Tibial artery (tissue), 4 donors: ENCODE data around the gene UBE2L5.
A peak's percentile ranks its signal among the peaks of the same experiment; 100 is the strongest.

Source experiments
- DNase-seq, 2 donors: peaks; one replicate each; pipeline ENCODE4 v3.0.0-alpha.2; 2019
- H3K27ac ChIP-seq, 2 donors: fragments of 200-600 bp; sonication (generic) in 1 of 2; 1 replicate in 1 of 2; 2 replicates in 1 of 2; pipeline ENCODE4 v1.5.1; 2018 to 2019; ENCODE audit warnings: mild to moderate bottlenecking in 1 of 2
- H3K27me3 ChIP-seq, 2 donors: fragments of 200-600 bp; sonication (generic) in 1 of 2; one replicate each; pipeline versions ENCODE4 v1.5.1 to v1.6.0; 2016 to 2019
- H3K36me3 ChIP-seq, 3 donors: fragments of 200-600 bp; sonication (generic) in 2 of 3; one replicate each; pipeline ENCODE4 v1.5.1; 2016 to 2019; ENCODE audit warnings: mild to moderate bottlenecking in 2 of 3
- H3K4me1 ChIP-seq, 4 donors: fragments of 200-600 bp; sonication (generic) in 2 of 4; 1 replicate in 3 of 4; 2 replicates in 1 of 4; pipeline ENCODE4 v1.5.1; 2016 to 2019
- H3K4me3 ChIP-seq, 2 donors: fragments of 200-600 bp; sonication (generic) in 1 of 2; 1 replicate in 1 of 2; 2 replicates in 1 of 2; pipeline ENCODE4 v1.5.1; 2018 to 2019; ENCODE audit warnings: mild to moderate bottlenecking in 2 of 2
- H3K9me3 ChIP-seq, 3 donors: fragments of 200-600 bp; sonication (generic) in 1 of 3; one replicate each; pipeline ENCODE4 v1.5.1; 2016 to 2019
- intact Hi-C: fragments of 100-400 bp; cut with DNase I; formaldehyde crosslinking; loops from one replicate; pipeline ENCODE4 v1.15.0; 2023; ENCODE audit warnings: low total_unique reads
- TF ChIP-seq, protein P1 (sequence below), 2 experiments: fragments of 200-600 bp in 1 of 2; fragments of 450-650 bp in 1 of 2; IDR thresholded peaks; one replicate each; pipeline ENCODE4 v1.5.1; 2017 to 2019; ENCODE audit warnings: antibody characterized with exemption in 2 of 2, mild to moderate bottlenecking in 1 of 2, moderate library complexity in 1 of 2

UBE2L5 gene

DNA sequence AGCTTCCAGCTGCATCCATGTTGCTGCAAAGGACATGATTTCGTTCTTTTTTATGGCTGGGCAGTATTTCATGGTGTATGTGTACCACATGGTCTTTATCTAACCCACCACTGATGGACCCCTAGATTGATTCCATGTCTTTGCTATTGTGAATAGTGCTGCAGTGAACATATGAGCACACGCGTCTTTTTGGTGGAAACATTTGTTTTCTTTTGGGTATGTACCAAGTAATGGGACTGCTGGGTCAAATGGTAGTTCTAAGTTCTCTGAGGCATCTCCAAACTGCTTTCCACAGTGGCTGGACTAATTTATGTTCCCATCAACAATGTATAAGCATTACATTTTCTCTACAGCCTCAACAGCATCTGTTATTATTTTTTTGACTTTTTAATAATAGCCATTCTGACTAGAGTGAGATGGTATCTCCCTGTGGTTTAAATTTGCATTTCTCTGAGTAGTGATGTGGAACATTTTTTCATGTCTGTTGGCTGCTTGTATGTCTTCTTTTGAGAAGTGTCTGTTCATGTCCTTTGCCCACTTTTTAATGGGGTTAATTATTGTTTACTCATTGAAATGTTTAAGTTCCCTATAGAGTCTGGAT lies 6.8 kb upstream of the UBE2L5 start:
- TF ChIP-seq, protein P1, sequence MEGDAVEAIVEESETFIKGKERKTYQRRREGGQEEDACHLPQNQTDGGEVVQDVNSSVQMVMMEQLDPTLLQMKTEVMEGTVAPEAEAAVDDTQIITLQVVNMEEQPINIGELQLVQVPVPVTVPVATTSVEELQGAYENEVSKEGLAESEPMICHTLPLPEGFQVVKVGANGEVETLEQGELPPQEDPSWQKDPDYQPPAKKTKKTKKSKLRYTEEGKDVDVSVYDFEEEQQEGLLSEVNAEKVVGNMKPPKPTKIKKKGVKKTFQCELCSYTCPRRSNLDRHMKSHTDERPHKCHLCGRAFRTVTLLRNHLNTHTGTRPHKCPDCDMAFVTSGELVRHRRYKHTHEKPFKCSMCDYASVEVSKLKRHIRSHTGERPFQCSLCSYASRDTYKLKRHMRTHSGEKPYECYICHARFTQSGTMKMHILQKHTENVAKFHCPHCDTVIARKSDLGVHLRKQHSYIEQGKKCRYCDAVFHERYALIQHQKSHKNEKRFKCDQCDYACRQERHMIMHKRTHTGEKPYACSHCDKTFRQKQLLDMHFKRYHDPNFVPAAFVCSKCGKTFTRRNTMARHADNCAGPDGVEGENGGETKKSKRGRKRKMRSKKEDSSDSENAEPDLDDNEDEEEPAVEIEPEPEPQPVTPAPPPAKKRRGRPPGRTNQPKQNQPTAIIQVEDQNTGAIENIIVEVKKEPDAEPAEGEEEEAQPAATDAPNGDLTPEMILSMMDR (IDR thresholded peaks at IDR 0.05), result no peak
- Histone ChIP-seq H3K4me1 (peaks cover 0 to 4% (median 3%) of the 10 kb centered on the region in 4 donors), H3K9me3 (no peaks in the 10 kb centered on the region), H3K27ac (no peak overlapping the region), H3K27me3 (no peaks in the 10 kb centered on the region), H3K36me3 (no peaks in the 10 kb centered on the region), H3K4me3 (no peak overlapping the region)
- DNase-seq, result no peak
- intact Hi-C loops, result no loop called here

DNA sequence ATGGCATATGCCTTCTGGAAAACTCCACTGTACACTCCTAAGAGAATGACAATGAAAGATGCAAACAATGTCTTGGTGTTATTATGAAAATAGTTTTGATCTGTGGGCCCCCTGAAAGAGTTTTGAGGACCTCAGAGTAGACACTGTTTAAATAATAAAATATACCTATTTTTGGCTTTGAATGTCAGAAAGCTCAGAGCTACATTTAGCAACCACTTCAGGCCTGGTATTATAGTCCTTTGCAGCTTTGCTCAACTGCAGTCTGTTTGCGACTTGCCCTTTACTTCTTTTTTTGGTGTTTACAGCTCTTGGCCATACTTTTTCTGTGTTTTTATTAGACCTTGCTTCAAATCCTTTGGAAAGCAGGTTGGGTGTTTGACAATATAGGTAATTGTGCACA lies 5.8 kb upstream of the UBE2L5 start:
- H3K27ac ChIP-seq, result no peak overlapping the region
- TF ChIP-seq, protein P1 (IDR thresholded peaks at IDR 0.05), result no peak
- H3K9me3 ChIP-seq, result no peaks in the 10 kb centered on the region
- H3K36me3 ChIP-seq, result no peaks in the 10 kb centered on the region
- intact Hi-C loops, result no loop called here
- H3K27me3 ChIP-seq, result no peaks in the 10 kb centered on the region
- no peak overlapping the region for H3K4me3 ChIP-seq
- DNase-seq, result no peak
- H3K4me1 ChIP-seq, result peaks cover 0 to 10% (median 10%) of the 10 kb centered on the region in 4 donors

DNA sequence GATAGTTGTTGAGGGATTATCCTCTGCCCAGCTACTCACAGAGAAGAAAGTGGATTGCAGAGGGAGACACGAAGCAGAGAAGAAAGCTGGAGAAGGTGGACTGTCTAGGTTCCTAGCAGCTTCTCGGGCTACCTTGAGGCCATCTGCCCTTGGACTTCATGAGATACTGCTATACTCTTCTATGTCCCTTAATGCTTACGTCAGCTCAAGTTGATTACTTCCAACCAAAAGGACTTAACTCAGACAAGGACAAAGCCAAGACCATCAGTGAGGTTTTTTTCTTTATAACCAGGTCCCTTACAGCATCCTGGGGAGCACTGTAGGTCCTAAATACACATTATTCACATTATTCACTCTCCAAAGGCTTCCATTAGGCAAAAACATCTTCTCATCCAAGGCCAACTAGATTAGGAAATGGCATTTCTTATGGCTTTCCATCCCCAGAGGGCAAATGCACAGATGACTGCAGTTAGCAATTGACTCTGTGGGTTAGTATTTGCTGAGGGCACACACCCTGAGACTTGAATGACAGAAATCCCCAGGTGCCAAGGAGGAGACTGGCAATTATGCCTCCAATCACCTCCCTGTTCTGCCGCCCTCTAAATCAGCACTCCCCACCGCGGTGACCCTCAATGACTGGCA lies 4.1 kb upstream of the UBE2L5 start:
- no peak for DNase-seq
- H3K27me3 ChIP-seq, result no peaks in the 10 kb centered on the region
- H3K27ac ChIP-seq, result no peak overlapping the region
- no peaks in the 10 kb centered on the region for H3K36me3 ChIP-seq
- peaks cover 0 to 12% (median 11%) of the 10 kb centered on the region in 4 donors for H3K4me1 ChIP-seq
- H3K4me3 ChIP-seq, result no peak overlapping the region
- H3K9me3 ChIP-seq, result no peaks in the 10 kb centered on the region
- TF ChIP-seq, protein P1 (IDR thresholded peaks at IDR 0.05), result no peak
- intact Hi-C loops, result no loop called here

DNA sequence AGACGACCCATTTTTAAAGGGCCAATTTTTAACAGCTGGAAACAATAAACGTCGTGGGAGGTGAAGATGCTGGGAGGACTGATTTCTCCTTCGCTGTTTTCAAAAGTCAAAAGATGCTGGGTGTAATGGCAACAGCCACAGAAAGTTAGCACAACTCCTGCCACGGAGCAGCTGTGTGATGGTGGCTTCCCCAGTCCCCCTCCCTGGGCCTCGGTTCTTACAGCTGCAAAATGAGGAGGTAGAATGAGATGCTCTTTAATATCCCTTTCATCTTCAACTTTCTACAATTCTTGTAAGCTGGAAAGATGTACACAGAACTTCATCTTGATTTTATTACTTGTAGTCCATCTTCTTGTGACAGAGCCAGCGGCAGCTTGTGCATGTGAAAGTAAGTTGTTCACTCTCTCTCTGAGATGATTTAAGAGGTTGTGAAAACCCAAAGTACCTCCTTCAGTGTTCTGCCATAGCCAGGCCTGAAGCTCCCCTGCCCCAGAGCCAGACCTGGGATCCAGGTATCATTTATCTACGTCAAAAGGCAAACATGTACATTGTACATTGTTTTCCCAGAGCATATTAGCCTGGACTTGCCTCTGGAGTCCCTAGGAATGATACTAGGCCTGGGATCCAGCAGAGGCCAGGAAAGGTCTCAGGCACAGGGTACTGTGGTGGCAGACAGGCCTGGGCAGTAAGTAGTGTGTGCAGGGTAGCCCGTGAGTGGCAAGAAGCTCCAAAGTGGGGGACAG lies 3.4 kb upstream of the UBE2L5 start:
- TF ChIP-seq, protein P1 (IDR thresholded peaks at IDR 0.05), result no peak
- no peaks in the 10 kb centered on the region for H3K9me3 ChIP-seq
- H3K4me1 ChIP-seq, result peaks cover 0 to 19% (median 17%) of the 10 kb centered on the region in 4 donors
- no peak overlapping the region for H3K27ac ChIP-seq
- no peak for DNase-seq
- H3K36me3 ChIP-seq, result no peaks in the 10 kb centered on the region
- no peaks in the 10 kb centered on the region for H3K27me3 ChIP-seq
- intact Hi-C loops, result no loop called here
- H3K4me3 ChIP-seq, result no peak overlapping the region

DNA sequence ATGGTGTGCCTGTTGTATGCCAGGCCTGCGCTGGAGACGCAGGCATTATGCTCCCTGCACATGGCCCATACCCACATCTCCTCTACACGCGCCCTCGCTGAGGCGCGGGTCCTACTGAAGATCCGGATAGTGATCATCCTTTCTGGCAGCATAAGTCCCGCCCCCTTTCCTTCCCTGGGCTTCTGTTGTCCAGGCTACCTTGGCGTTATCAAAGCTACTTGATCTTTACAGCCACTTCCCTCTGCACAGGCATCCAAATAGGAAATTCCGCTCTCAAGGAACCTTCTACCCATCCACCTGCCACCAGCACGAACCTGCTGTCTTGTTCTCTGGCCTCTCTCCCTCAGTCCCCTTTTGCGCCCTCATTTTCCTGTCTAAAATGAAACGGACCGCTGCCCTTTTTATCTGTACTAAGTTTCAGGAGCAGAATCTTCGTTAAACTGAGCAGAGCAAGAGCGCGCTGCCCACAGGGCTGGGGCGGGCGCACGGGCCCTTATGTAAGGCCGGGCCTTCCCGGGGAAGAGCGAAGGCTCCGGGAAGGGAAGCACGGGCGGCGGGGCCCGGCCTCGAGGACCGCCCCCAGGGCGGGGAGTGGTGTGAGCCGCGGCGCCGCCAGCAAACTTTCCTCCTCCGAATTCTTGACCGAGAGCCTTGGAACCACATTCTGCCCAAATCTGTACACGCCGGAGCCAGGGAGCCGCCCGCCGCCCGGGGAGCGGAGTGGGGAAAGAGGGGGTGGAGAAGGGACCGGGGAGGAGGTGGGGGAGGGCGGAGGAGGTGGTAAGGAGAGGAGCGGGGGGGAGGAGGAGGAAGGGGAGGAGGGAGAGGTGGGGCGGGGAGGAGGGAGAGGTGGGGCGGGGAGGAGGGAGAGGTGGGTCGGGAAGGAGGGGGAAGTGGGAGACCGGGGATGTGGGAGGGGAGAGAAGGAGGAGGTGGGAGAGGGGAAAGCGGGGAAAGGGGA lies 920 bp upstream of the UBE2L5 start:
- no peaks in the 10 kb centered on the region for H3K9me3 ChIP-seq
- peak; percentile 91 to 97 for DNase-seq
- no peaks in the 10 kb centered on the region for H3K27me3 ChIP-seq
- TF ChIP-seq, protein P1 (IDR thresholded peaks at IDR 0.05), result peak in 1 of 2 experiments; percentile 19
- H3K4me3 ChIP-seq, result peak overlapping the region; percentile 66 to 79
- peak overlapping the region; percentile 94 to 95 for H3K27ac ChIP-seq
- H3K36me3 ChIP-seq, result no peaks in the 10 kb centered on the region
- peaks cover 0 to 25% (median 20%) of the 10 kb centered on the region in 4 donors for H3K4me1 ChIP-seq
- intact Hi-C loops, result loop anchor here (2.0 kb wide), 1 partner anchor 13 kb away; no protein-coding TSS in a partner anchor
